ENCODE data around the gene IL1RAPL1.

Gene IL1RAPL1

GRCh38 chrX:29455702-29456101, 868.5 kb downstream of the IL1RAPL1 start:
- FAIRE-seq = no peak

- no peak for FAIRE-seq
Measured at GRCh38 chrX:29461039-29461438, 873.8 kb downstream of the IL1RAPL1 start.

GRCh38 chrX:29466456-29466855, 879.2 kb downstream of the IL1RAPL1 start:
- no peak for FAIRE-seq

- FAIRE-seq = no peak
Measured at GRCh38 chrX:29468911-29469494, 881.8 kb downstream of the IL1RAPL1 start.

- FAIRE-seq = no peak
Measured at GRCh38 chrX:29470030-29470429, 882.8 kb downstream of the IL1RAPL1 start.

GRCh38 chrX:29471829-29472228, 884.6 kb downstream of the IL1RAPL1 start:
- no peak for FAIRE-seq

- no peak for FAIRE-seq
Measured at GRCh38 chrX:29477878-29478277, 890.6 kb downstream of the IL1RAPL1 start.

- no peak for FAIRE-seq
Measured at GRCh38 chrX:29478336-29479069, 891.3 kb downstream of the IL1RAPL1 start.

- FAIRE-seq = no peak
Measured at GRCh38 chrX:29487214-29487613, 900.0 kb downstream of the IL1RAPL1 start.

- no peak for FAIRE-seq
Measured at GRCh38 chrX:29487714-29488113, 900.5 kb downstream of the IL1RAPL1 start.

GRCh38 chrX:29488919-29489318, 901.7 kb downstream of the IL1RAPL1 start:
- FAIRE-seq = no peak

- no peak for FAIRE-seq
Measured at GRCh38 chrX:29490606-29491005, 903.4 kb downstream of the IL1RAPL1 start.

GRCh38 chrX:29491659-29492058, 904.4 kb downstream of the IL1RAPL1 start:
- FAIRE-seq = no peak

- no peak for FAIRE-seq
Measured at GRCh38 chrX:29496636-29497180, 909.5 kb downstream of the IL1RAPL1 start.

- no peak for FAIRE-seq
Measured at GRCh38 chrX:29506729-29507128, 919.5 kb downstream of the IL1RAPL1 start.

GRCh38 chrX:29518100-29518499, 930.9 kb downstream of the IL1RAPL1 start:
- no peak for FAIRE-seq

- no peak for FAIRE-seq
Measured at GRCh38 chrX:29528281-29528680, 941.0 kb downstream of the IL1RAPL1 start.

- FAIRE-seq = no peak
Measured at GRCh38 chrX:29530501-29530900, 943.3 kb downstream of the IL1RAPL1 start.

- no peak for FAIRE-seq
Measured at GRCh38 chrX:29531336-29531735, 944.1 kb downstream of the IL1RAPL1 start.

- FAIRE-seq = no peak
Measured at GRCh38 chrX:29535212-29536162, 948.2 kb downstream of the IL1RAPL1 start.

- no peak for FAIRE-seq
Measured at GRCh38 chrX:29541038-29541437, 953.8 kb downstream of the IL1RAPL1 start.

GRCh38 chrX:29542152-29542551, 954.9 kb downstream of the IL1RAPL1 start:
- FAIRE-seq = no peak

GRCh38 chrX:29545878-29546277, 958.6 kb downstream of the IL1RAPL1 start:
- FAIRE-seq = no peak

Measured in endometrium (tissue), 2 donors.